Measurements from ENCODE around the gene RPH3AL. TPM values are rescaled to one million over a fixed set of nuclear protein-coding genes. Genes with fewer than 3 reads are reported as not detected.

The RPH3AL gene
- total RNA-seq, 1 donor, result 1.3 TPM

- no peak for DNase-seq (ENCODE audit: low read depth)
- TF ChIP-seq, protein P1, sequence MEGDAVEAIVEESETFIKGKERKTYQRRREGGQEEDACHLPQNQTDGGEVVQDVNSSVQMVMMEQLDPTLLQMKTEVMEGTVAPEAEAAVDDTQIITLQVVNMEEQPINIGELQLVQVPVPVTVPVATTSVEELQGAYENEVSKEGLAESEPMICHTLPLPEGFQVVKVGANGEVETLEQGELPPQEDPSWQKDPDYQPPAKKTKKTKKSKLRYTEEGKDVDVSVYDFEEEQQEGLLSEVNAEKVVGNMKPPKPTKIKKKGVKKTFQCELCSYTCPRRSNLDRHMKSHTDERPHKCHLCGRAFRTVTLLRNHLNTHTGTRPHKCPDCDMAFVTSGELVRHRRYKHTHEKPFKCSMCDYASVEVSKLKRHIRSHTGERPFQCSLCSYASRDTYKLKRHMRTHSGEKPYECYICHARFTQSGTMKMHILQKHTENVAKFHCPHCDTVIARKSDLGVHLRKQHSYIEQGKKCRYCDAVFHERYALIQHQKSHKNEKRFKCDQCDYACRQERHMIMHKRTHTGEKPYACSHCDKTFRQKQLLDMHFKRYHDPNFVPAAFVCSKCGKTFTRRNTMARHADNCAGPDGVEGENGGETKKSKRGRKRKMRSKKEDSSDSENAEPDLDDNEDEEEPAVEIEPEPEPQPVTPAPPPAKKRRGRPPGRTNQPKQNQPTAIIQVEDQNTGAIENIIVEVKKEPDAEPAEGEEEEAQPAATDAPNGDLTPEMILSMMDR (IDR thresholded peaks at IDR 0.05; ENCODE audit: insufficient read depth, low read depth, low read length), result no peak
- no peak overlapping the region for H3K4me3 ChIP-seq (ENCODE audit: low read depth, low read length)
Observed at GRCh38 chr17:263773-264172, 88.8 kb downstream of the RPH3AL start.

DNA sequence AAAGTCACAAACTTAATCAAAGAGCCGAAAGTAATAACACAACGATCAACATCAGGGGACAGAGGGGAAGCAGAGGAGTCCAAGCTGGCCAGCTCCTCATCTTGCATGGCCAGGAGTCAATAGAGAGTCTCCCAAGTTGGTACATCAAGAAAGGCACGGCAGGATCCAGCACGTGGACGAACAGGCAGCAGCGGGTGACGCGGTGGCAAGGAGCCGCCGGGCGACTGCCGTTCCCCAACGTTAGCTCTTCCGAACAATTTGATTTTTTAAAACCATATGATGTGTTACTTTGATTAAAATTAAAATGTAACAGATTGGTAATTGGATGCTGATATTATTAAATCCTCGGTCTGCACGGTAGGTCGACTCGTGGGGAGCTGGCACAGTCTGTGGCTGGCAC is 89.3 kb downstream of the RPH3AL start:
- TF ChIP-seq, protein P1 (IDR thresholded peaks at IDR 0.05; ENCODE audit: insufficient read depth, low read depth, low read length), result no peak

DNA sequence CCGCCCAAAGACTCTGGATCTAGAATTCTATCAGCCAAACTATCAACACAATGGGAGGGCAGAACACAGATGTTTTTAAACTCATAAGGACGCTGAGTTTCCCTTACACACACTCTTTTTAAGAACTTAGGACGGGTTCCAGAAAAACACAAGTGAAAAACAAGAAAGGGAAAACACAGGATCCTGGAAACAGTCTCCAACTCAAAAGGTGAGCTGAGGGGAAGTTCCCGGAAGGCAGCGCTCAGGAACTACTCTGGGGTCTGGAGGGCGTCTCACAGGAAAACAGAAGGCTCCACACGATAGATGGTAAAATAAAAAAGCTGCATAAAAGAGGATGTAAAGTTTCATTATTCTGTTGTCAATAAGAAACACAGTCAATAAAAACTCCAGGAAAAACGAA is 91.0 kb downstream of the RPH3AL start:
- no peak for DNase-seq (ENCODE audit: low read depth)
- TF ChIP-seq, protein P1 (IDR thresholded peaks at IDR 0.05; ENCODE audit: insufficient read depth, low read depth, low read length), result no peak
- no peak overlapping the region for H3K4me3 ChIP-seq (ENCODE audit: low read depth, low read length)

More for the DNA sequence above, 89.3 kb downstream of the RPH3AL start:
- H3K4me3 ChIP-seq (ENCODE audit: low read depth, low read length), result no peak overlapping the region
- no peak for DNase-seq (ENCODE audit: low read depth)

- no peak for DNase-seq (ENCODE audit: low read depth)
- H3K4me3 ChIP-seq (ENCODE audit: low read depth, low read length), result no peak overlapping the region
- TF ChIP-seq, protein P1 (IDR thresholded peaks at IDR 0.05; ENCODE audit: insufficient read depth, low read depth, low read length), result no peak
Observed at GRCh38 chr17:260944-261343, 91.7 kb downstream of the RPH3AL start.

GRCh38 chr17:260031-260791 is 92.4 kb downstream of the RPH3AL start:
- DNase-seq (ENCODE audit: low read depth), result no peak
- TF ChIP-seq, protein P1 (IDR thresholded peaks at IDR 0.05; ENCODE audit: insufficient read depth, low read depth, low read length), result no peak
- no peak overlapping the region for H3K4me3 ChIP-seq (ENCODE audit: low read depth, low read length)

DNA sequence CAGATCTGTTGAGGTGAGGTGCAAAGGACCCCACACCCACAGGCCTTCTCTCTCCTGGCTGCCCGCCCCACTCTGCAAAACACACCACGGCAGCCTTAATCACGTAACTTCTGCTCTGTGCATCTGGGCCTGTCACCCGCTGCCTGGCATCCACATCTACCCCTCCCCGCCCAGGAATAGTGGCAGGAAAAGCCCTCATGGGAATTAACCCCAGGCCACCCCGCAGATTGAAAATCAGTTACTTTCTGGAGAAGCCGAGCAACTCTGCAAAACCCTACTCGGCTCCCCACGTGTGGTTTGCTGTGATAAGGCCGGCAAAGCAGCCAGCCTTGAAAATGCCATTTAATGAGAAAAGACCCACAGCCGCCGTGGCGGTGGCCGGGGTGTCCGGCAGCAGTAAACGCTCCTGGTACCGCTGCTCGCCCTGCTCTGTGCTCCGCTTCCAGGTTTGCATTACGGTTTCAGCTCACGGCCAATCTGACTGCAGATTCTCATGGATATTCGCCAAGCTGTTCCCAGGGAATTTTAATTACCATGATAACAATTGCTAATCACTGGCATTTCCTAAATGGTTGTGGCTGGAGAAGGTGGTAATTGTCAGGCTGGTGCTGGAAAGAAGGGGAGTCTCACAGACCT is 93.1 kb downstream of the RPH3AL start:
- TF ChIP-seq, protein P1 (IDR thresholded peaks at IDR 0.05; ENCODE audit: insufficient read depth, low read depth, low read length), result no peak
- no peak for DNase-seq (ENCODE audit: low read depth)
- no peak overlapping the region for H3K4me3 ChIP-seq (ENCODE audit: low read depth, low read length)
